ENCODE measurements around the gene TMEM256.

DNA sequence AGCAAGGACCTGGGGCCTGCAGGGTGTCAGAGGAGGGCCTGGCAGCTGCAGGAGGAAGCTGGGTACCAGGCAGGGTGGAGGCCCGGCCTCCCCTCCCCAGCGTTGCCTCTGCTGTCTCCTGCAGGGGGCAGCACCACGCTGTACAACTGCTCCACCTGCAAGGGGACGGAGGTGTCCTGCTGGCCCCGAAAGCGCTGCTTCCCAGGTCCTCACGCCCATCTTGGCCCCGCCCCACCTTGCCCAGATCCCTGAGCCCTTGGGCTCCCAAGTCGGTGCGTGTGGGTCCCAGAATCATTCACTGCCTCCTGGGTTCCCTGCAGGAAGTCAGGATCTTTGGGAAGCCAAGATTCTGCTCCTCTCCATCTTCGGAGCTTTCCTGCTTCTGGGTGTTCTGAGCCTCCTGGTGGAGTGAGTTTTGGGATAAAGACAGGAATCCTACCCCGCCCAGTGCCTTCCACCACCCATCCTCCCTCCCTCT lies 47.8 kb downstream of the TMEM256 start:
- TF ChIP-seq ZNF565 (CRISPR knock-in tag; conservative IDR thresholded peaks at IDR 0.05; ENCODE audit: low read depth), result no peak
- TF ChIP-seq, protein P1, sequence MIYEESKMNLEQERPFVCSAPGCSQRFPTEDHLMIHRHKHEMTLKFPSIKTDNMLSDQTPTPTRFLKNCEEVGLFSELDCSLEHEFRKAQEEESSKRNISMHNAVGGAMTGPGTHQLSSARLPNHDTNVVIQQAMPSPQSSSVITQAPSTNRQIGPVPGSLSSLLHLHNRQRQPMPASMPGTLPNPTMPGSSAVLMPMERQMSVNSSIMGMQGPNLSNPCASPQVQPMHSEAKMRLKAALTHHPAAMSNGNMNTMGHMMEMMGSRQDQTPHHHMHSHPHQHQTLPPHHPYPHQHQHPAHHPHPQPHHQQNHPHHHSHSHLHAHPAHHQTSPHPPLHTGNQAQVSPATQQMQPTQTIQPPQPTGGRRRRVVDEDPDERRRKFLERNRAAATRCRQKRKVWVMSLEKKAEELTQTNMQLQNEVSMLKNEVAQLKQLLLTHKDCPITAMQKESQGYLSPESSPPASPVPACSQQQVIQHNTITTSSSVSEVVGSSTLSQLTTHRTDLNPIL (CRISPR knock-in tag; IDR thresholded peaks at IDR 0.05; ENCODE audit: low read depth), result no peak
- TF ChIP-seq, protein P2, sequence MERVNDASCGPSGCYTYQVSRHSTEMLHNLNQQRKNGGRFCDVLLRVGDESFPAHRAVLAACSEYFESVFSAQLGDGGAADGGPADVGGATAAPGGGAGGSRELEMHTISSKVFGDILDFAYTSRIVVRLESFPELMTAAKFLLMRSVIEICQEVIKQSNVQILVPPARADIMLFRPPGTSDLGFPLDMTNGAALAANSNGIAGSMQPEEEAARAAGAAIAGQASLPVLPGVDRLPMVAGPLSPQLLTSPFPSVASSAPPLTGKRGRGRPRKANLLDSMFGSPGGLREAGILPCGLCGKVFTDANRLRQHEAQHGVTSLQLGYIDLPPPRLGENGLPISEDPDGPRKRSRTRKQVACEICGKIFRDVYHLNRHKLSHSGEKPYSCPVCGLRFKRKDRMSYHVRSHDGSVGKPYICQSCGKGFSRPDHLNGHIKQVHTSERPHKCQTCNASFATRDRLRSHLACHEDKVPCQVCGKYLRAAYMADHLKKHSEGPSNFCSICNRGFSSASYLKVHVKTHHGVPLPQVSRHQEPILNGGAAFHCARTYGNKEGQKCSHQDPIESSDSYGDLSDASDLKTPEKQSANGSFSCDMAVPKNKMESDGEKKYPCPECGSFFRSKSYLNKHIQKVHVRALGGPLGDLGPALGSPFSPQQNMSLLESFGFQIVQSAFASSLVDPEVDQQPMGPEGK (CRISPR knock-in tag; IDR thresholded peaks at IDR 0.05; ENCODE audit: borderline replicate concordance), result no peak
